ENCODE results near the gene LPAR5. TPM values are rescaled to one million over a fixed set of nuclear protein-coding genes. Genes with fewer than 3 reads are reported as not detected.

Gene LPAR5
- total RNA-seq, 1 experiment from 2014 or later: 0.22 TPM

GRCh38 chr12:6606331-6607131 lies 29.2 kb downstream of the LPAR5 start:
- H3K14ac ChIP-seq (ENCODE audit: insufficient read depth, low read length): no peak overlapping the region; the same call in 1 of the 2 replicates
- H3K9me3 ChIP-seq (ENCODE audit: control insufficient read depth, low read depth, low read length): no peaks in the 10 kb centered on the region
- peaks cover 2% of the 10 kb centered on the region; the same call in 1 of the 2 replicates for H3K4me1 ChIP-seq (ENCODE audit: insufficient read depth, low read length)
- H3K23ac ChIP-seq (ENCODE audit: insufficient read length, low read depth, low read length): no peak overlapping the region
- TF ChIP-seq CTCF (conservative IDR thresholded peaks at IDR 0.05): no peak
- no peak overlapping the region for H3T11ph ChIP-seq (ENCODE audit: low read length)
- H4K5ac ChIP-seq (ENCODE audit: insufficient read length, low read depth, low read length): no peak overlapping the region
- H3K18ac ChIP-seq (ENCODE audit: insufficient read length, low read depth, low read length): no peak overlapping the region
- no peak overlapping the region for H2AK5ac ChIP-seq (ENCODE audit: insufficient read length, low read length)
- H3K23me2 ChIP-seq (ENCODE audit: insufficient read length, low read depth, low read length, poor library complexity, severe bottlenecking): peaks cover 5% of the 10 kb centered on the region
- peak overlapping the region; percentile 63 for H3K4me2 ChIP-seq (ENCODE audit: insufficient read depth, insufficient read length, low read length)
- H2BK15ac ChIP-seq (ENCODE audit: low read depth, low read length): no peak overlapping the region
- no peaks in the 10 kb centered on the region for H3K27me3 Mint-ChIP-seq (ENCODE audit: low read depth)
- peaks cover 3% of the 10 kb centered on the region for H3K79me1 ChIP-seq (ENCODE audit: insufficient read depth, low read depth, low read length, poor library complexity, severe bottlenecking)
- H2BK20ac ChIP-seq (ENCODE audit: low read depth, low read length, poor library complexity, severe bottlenecking): no peak overlapping the region
- H3K36me3 Mint-ChIP-seq (ENCODE audit: insufficient read depth in 1 of 3, low read depth in 3 of 3): peaks cover 31 to 44% (median 43%) of the 10 kb centered on the region in 3 experiments
- WGBS (ENCODE audit: extremely low coverage, insufficient read length, low lambda C conversion rate): no CpG with 5 or more reads among the region's 70 CpGs
- H4K20me1 ChIP-seq (ENCODE audit: control insufficient read depth, insufficient read depth, insufficient read length): no peaks in the 10 kb centered on the region
- no peak overlapping the region for H2BK120ac ChIP-seq (ENCODE audit: low read depth, low read length, poor library complexity, severe bottlenecking)
- H3K27ac Mint-ChIP-seq: no peak overlapping the region; a peak in 1 of 7 replicates
- no peaks in the 10 kb centered on the region for H3K27me3 ChIP-seq (ENCODE audit: insufficient read depth, low read length)
- DNase-seq: peak; percentile 45
- no peak overlapping the region for H3K4ac ChIP-seq (ENCODE audit: low read depth, low read length)
- peaks cover 36 to 39% of the 10 kb centered on the region in 2 experiments for H3K4me1 Mint-ChIP-seq
- no peak overlapping the region; a peak in 3 of 5 replicates for H3K4me3 Mint-ChIP-seq
- H3K9ac ChIP-seq (ENCODE audit: extremely low read depth, insufficient read length, low read length): peak overlapping the region; percentile 29
- no peak overlapping the region for H2BK5ac ChIP-seq (ENCODE audit: insufficient read length, low read length)
- no peak overlapping the region for H2BK12ac ChIP-seq (ENCODE audit: insufficient read length, low read depth, low read length)
- no peak overlapping the region for H4K8ac ChIP-seq (replicated peaks; ENCODE audit: insufficient read length, low read depth, low read length)
- H3K27ac ChIP-seq (ENCODE audit: insufficient read length, low read depth, low read length): no peak overlapping the region
- no peak overlapping the region for H2AFZ ChIP-seq (ENCODE audit: low read length)
- no peak overlapping the region for H3K56ac ChIP-seq (ENCODE audit: insufficient read length, low read depth, low read length)
- no peaks in the 10 kb centered on the region for H3K9me3 Mint-ChIP-seq
- H4K91ac ChIP-seq (ENCODE audit: insufficient read length, low read depth, low read length): no peak overlapping the region
- H3K79me2 ChIP-seq (ENCODE audit: insufficient read depth, low read length): peaks cover 27% of the 10 kb centered on the region; the same call in 1 of the 2 replicates

Measured in H9 (cell line).